HG03175 (cell line): ENCODE data around the gene FOXO3.
"Not testable (repeated sequence)": the region's sequence is repeated elsewhere in the genome, so short reads cannot be mapped to it uniquely, and the experiment has no call there.

Experiments
- ATAC-seq: cut with Tn5 transposase; IDR thresholded peaks from one replicate; pipeline ENCODE4 v1.9.1; 2021; ENCODE audit warnings: mild to moderate bottlenecking, moderate library complexity; ENCODE audit not compliant: unreplicated experiment

Gene FOXO3

GRCh38 chr6:108560463-108561308 lies at the start of gene FOXO3:
Gene FOXO3, plus strand, starts transcription at chr6:108560917. Its CDS starts 292 bp downstream, at chr6:108561209.
- no peak for ATAC-seq

GRCh38 chr6:108518714-108519576 lies 41.8 kb upstream of the FOXO3 start:
- no peak for ATAC-seq

GRCh38 chr6:108521616-108522107 lies 39.1 kb upstream of the FOXO3 start:
- ATAC-seq = no peak

GRCh38 chr6:108523697-108524096 lies 37.0 kb upstream of the FOXO3 start:
- no peak for ATAC-seq

GRCh38 chr6:108524528-108525248 lies 36.0 kb upstream of the FOXO3 start:
- ATAC-seq = no peak

- no peak for ATAC-seq
Observed at GRCh38 chr6:108526739-108527174, 34.0 kb upstream of the FOXO3 start.

GRCh38 chr6:108528878-108529277 lies 31.8 kb upstream of the FOXO3 start:
- no peak for ATAC-seq

- ATAC-seq = no peak
Observed at GRCh38 chr6:108531332-108531731, 29.4 kb upstream of the FOXO3 start.

- ATAC-seq = no peak
Observed at GRCh38 chr6:108535114-108535742, 25.5 kb upstream of the FOXO3 start.

- not testable (repeated sequence) for ATAC-seq
Observed at GRCh38 chr6:108535920-108536535, 24.7 kb upstream of the FOXO3 start.

- ATAC-seq = no peak
Observed at GRCh38 chr6:108541843-108542759, 18.6 kb upstream of the FOXO3 start.

GRCh38 chr6:108543175-108543940 lies 17.4 kb upstream of the FOXO3 start:
- ATAC-seq = no peak

- ATAC-seq = no peak
Observed at GRCh38 chr6:108544606-108545005, 16.1 kb upstream of the FOXO3 start.

GRCh38 chr6:108546079-108547049 lies 14.4 kb upstream of the FOXO3 start:
- no peak for ATAC-seq

- no peak for ATAC-seq
Observed at GRCh38 chr6:108549241-108549640, 11.5 kb upstream of the FOXO3 start.

GRCh38 chr6:108549741-108550140 lies 11.0 kb upstream of the FOXO3 start:
- no peak for ATAC-seq

GRCh38 chr6:108550256-108550655 lies 10.5 kb upstream of the FOXO3 start:
- ATAC-seq = no peak
